Iris pigment epithelial cell (primary cell): ENCODE data around the gene BAG5.

Source experiments
- DNase-seq: peaks from one replicate; pipeline ENCODE4 v3.0.0-alpha.2; 2011; ENCODE audit warnings: low read depth

BAG5 gene

GRCh38 chr14:103509864-103510723, 52.4 kb downstream of the BAG5 start:
- no peak for DNase-seq

- DNase-seq = no peak
Measured at GRCh38 chr14:103508521-103509329, 53.7 kb downstream of the BAG5 start.

- no peak for DNase-seq
Measured at GRCh38 chr14:103507751-103508150, 54.7 kb downstream of the BAG5 start.
